Inflammatory macrophage (primary cell): ENCODE data around the gene TNFSF8.

Experiments used
- DNase-seq, 2 donors: peaks; one replicate each; pipeline ENCODE4 v3.0.0-alpha.2; 2020 to 2022

Gene TNFSF8

GRCh38 chr9:114867327-114867726 is 63.1 kb downstream of the TNFSF8 start:
- no peak for DNase-seq

- no peak for DNase-seq
Measured at GRCh38 chr9:114864471-114864870, 65.9 kb downstream of the TNFSF8 start.

- peak; percentile 58 to 67 for DNase-seq
Measured at GRCh38 chr9:114861922-114862605, 68.3 kb downstream of the TNFSF8 start.

GRCh38 chr9:114861273-114861672 is 69.1 kb downstream of the TNFSF8 start:
- DNase-seq: no peak

- no peak for DNase-seq
Measured at GRCh38 chr9:114860187-114860586, 70.2 kb downstream of the TNFSF8 start.

- no peak for DNase-seq
Measured at GRCh38 chr9:114856942-114857315, 73.5 kb downstream of the TNFSF8 start.

GRCh38 chr9:114856215-114856941 is 74.0 kb downstream of the TNFSF8 start:
- no peak for DNase-seq

- no peak for DNase-seq
Measured at GRCh38 chr9:114855488-114855887, 74.9 kb downstream of the TNFSF8 start.

- DNase-seq: no peak
Measured at GRCh38 chr9:114854736-114855355, 75.5 kb downstream of the TNFSF8 start.

- peak in 1 of 2 donors; percentile 14 for DNase-seq
Measured at GRCh38 chr9:114853071-114853855, 77.1 kb downstream of the TNFSF8 start.

GRCh38 chr9:114852050-114852594 is 78.3 kb downstream of the TNFSF8 start:
- peak; percentile 21 to 47 for DNase-seq

- DNase-seq: peak; percentile 14 to 22
Measured at GRCh38 chr9:114851306-114851705, 79.1 kb downstream of the TNFSF8 start.
